Thoracic aorta (tissue), 2 donors: ENCODE results near the gene CHCHD4. TPM values are rescaled to one million over a fixed set of nuclear protein-coding genes. Genes with fewer than 3 reads are reported as not detected.

ENCODE experiments used
- ATAC-seq: fragments of 150-250 bp; one replicate; pipeline ENCODE4 v1.8.0; 2017; ENCODE audit warnings: low read depth; ENCODE audit not compliant: insufficient number of reproducible peaks, low FRiP score
- DNase-seq: peaks from one replicate; pipeline ENCODE4 v3.0.0-alpha.2; 2020; ENCODE audit warnings: low spot score
- H3K27ac ChIP-seq, 2 donors: fragments of 200-600 bp; sonication (generic); 1 replicate in 1 of 2; 2 replicates in 1 of 2; pipeline ENCODE4 v1.5.1; 2016; ENCODE audit warnings: mild to moderate bottlenecking in 2 of 2, moderate library complexity in 2 of 2
- H3K27me3 ChIP-seq: fragments of 200-600 bp; sonication (generic); replicated peaks from 2 replicates; pipeline ENCODE4 v1.6.0; 2016; ENCODE audit warnings: mild to moderate bottlenecking; ENCODE audit not compliant: insufficient read depth
- H3K36me3 ChIP-seq: fragments of 200-600 bp; sonication (generic); one replicate; pipeline ENCODE4 v1.5.1; 2016
- H3K4me1 ChIP-seq, 2 donors: fragments of 200-600 bp; sonication (generic); 1 replicate in 1 of 2; 2 replicates in 1 of 2; pipeline versions ENCODE4 v1.5.1 to v1.6.0; 2016; ENCODE audit warnings: low read depth in 2 of 2, mild to moderate bottlenecking in 1 of 2; ENCODE audit not compliant: control insufficient read depth in 1 of 2
- H3K4me3 ChIP-seq: fragments of 200-600 bp; sonication (generic); 2 replicates; pipeline ENCODE4 v1.5.1; 2016; ENCODE audit warnings: mild to moderate bottlenecking
- H3K9me3 ChIP-seq: fragments of 200-600 bp; sonication (generic); 2 replicates; pipeline ENCODE4 v1.5.1; 2016
- total RNA-seq, 2 donors: library from RNA; depleted of rRNA; stranded (reverse); fragments of >200 nt; gene quantifications; one replicate each; pipeline versions ENCODE4 v1.1.0 to v1.2.3, GENCODE V29; 2016
- TF ChIP-seq, protein P1 (sequence below): fragments of 200-600 bp; sonication (generic); IDR thresholded peaks from one replicate; pipeline ENCODE4 v1.5.1; 2019; ENCODE audit warnings: antibody characterized with exemption

CHCHD4 gene
- total RNA-seq, 2 donors from 2014 or later, result 6.6 to 7.5 TPM

DNA sequence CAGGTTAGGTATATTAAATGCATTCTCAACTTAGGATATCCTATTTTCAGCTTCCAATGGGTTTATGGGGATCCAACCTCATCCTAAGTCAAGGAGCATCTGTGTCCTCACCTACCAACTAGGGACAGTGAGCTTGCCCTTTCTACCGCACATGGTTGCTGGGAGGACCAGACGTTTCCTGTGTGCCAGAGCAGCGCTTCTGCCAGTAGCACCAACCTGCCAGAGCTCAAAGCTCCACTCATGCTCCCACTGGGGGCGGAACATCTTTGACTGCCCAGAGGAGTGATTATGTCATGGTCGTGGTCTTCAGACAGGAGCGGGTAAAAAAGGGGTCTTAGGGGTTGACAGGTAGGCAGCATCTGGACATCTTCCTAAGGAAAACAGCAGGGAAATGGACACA is 29.0 kb upstream of the CHCHD4 start:
- Histone ChIP-seq H3K4me3 (no peak overlapping the region), H3K36me3 (peaks cover 61% of the 10 kb centered on the region), H3K9me3 (no peaks in the 10 kb centered on the region), H3K27me3 (no peaks in the 10 kb centered on the region), H3K4me1 (no peaks in the 10 kb centered on the region), H3K27ac (no peak overlapping the region)
- ATAC-seq, result no peak
- no peak for DNase-seq
- TF ChIP-seq, protein P1, sequence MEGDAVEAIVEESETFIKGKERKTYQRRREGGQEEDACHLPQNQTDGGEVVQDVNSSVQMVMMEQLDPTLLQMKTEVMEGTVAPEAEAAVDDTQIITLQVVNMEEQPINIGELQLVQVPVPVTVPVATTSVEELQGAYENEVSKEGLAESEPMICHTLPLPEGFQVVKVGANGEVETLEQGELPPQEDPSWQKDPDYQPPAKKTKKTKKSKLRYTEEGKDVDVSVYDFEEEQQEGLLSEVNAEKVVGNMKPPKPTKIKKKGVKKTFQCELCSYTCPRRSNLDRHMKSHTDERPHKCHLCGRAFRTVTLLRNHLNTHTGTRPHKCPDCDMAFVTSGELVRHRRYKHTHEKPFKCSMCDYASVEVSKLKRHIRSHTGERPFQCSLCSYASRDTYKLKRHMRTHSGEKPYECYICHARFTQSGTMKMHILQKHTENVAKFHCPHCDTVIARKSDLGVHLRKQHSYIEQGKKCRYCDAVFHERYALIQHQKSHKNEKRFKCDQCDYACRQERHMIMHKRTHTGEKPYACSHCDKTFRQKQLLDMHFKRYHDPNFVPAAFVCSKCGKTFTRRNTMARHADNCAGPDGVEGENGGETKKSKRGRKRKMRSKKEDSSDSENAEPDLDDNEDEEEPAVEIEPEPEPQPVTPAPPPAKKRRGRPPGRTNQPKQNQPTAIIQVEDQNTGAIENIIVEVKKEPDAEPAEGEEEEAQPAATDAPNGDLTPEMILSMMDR, result no peak

DNA sequence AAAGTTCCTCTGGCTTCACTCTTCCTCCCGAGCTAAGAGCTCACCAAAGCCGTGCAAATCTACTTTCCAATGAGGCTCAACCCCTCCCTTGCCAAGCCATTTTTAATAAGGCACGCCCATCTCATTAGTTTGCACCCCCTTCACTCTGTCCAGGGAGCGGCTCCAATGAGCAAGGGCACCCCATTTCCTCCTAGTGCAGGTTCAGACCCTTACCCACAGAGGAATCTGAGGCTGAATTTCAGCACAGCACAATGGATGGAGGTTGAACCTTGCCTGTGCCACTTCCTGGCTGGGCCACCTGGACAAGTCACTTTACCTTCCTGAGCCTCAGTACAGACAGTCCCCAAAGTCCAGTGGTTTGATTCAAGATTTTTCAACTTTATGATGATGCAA is 28.3 kb upstream of the CHCHD4 start:
- DNase-seq, result no peak
- Histone ChIP-seq H3K9me3 (no peaks in the 10 kb centered on the region), H3K27ac (no peak overlapping the region), H3K27me3 (no peaks in the 10 kb centered on the region), H3K4me1 (peaks cover 5% of the 10 kb centered on the region in 2 donors), H3K36me3 (peaks cover 54% of the 10 kb centered on the region), H3K4me3 (no peak overlapping the region)
- TF ChIP-seq, protein P1, result no peak
- ATAC-seq, result no peak

DNA sequence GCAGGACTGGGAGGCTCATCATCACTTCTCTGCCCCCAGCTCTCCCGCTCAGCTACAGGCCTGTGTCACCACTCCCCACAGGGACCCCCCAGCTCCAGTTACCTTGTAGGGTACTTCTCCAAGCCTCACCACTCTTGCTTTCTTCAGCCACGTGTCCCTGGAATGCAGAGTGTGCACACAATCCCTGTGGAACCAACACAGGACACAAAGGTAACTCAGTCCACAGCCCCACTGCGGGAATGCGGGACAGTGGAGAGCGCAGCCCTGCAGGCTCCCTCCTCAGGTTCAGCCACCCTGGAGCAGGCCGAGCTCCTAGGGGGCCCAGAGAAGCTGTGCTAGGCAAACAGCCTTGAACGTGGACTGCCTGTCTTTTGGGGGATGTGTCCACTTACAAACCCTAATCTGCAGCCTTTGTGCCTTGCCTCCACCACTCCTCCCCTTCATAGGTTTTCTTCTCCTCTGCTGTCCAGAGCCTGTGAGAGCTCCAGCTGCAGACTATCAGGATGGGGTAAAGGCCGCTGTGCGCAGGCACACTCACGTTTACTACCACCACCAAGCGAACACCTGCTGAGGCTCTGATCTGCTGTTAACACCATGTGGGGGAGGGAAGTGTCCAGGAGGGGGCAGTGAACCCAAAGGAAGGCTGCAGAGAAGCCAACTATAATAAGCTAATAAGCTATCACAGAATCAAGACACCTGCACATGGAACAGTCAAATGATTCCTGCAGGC is 27.7 kb upstream of the CHCHD4 start:
- H3K36me3 ChIP-seq, result peaks cover 48% of the 10 kb centered on the region
- H3K9me3 ChIP-seq, result no peaks in the 10 kb centered on the region
- H3K27ac ChIP-seq, result no peak overlapping the region
- peaks cover 5 to 8% of the 10 kb centered on the region in 2 donors for H3K4me1 ChIP-seq
- no peak overlapping the region for H3K4me3 ChIP-seq
- ATAC-seq, result no peak
- TF ChIP-seq, protein P1, result no peak
- H3K27me3 ChIP-seq, result no peaks in the 10 kb centered on the region
- DNase-seq, result no peak

DNA sequence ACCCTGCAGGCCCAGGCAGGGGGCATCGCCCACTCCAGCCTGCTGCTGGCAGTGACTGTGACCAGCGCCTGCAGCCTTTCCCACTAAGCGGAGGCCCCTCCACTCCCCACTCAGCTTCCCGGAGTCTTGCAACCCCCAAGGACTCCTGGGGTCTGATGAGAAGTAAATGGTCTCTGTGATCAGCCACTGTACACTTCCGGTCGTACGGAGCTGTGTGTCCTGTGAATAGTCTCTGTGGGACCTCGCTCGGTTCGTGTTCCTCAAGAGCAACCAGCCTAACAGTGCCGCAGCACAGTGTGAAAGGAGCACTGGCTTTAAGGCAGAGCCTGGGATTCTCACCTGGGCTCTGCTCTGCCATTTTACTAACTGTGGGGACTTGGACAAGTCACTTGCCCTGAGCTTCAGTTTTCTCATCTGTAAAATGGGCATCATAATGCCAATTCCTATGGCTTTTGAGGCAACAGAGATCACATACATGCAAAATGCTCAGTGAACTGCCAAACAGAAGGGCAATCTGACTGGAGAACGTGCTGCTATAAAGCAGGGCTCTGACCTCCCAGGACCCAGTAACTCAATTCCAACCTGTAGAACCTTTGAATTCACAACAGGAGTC is 26.9 kb upstream of the CHCHD4 start:
- ATAC-seq (no peak), DNase-seq (no peak)
- Histone ChIP-seq H3K9me3 (no peaks in the 10 kb centered on the region), H3K36me3 (peaks cover 40% of the 10 kb centered on the region), H3K27ac (no peak overlapping the region), H3K4me1 (peaks cover 10 to 16% of the 10 kb centered on the region in 2 donors), H3K4me3 (no peak overlapping the region), H3K27me3 (no peaks in the 10 kb centered on the region)
- TF ChIP-seq, protein P1, result no peak

DNA sequence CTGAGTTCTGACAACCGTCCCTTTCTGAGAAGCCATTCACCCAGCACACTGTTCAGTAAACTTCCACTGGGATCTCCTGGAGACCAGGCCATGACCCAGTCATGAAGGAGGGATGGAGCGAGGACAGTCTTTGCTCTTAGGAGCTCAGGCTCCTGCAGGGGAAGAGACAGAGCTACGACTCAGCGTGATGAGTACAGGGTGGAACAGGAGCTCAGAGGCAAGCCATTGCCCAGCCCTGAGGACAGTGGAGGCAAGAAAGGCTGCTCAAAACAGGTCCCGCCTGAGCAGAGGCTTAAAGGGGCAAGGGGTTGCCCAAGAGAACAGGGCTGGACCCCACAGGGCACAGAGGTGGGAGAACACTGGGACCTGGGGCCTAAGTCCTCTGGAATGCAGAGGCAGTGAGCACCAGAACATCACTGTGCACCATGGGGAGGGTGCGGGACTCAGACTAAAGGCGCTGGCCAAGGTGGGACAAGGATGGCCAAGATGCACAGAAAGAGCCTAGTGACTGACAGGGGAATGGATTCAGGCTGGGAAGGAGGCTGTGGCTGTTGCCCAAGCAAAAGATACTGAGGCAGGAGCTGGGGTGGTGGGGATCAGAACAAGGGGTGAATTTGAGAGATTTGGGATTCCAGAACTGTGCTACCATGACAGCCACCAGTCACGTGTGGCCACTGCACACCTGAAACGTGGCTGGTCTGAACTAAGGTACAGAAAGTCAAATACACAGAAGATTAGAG is 26.0 kb upstream of the CHCHD4 start:
- DNase-seq, result no peak
- TF ChIP-seq, protein P1, result no peak
- no peaks in the 10 kb centered on the region for H3K9me3 ChIP-seq
- H3K27me3 ChIP-seq, result no peaks in the 10 kb centered on the region
- peaks cover 33% of the 10 kb centered on the region for H3K36me3 ChIP-seq
- no peak for ATAC-seq
- peaks cover 19 to 25% of the 10 kb centered on the region in 2 donors for H3K4me1 ChIP-seq
- H3K27ac ChIP-seq, result no peak overlapping the region
- H3K4me3 ChIP-seq, result no peak overlapping the region
